Loucy (cell line): Measurements from ENCODE around the gene C5orf15.

Experiments used
- EZH2phosphoT487 ChIP-seq: fragments of 200-600 bp; IDR thresholded peaks from 2 replicates; pipeline ENCODE4 v1.6.1; 2018; ENCODE audit warnings: antibody characterized with exemption, mild to moderate bottlenecking, moderate library complexity, borderline replicate concordance
- TF ChIP-seq, protein P1 (sequence below): fragments of 200-600 bp; sonication (generic); conservative IDR thresholded peaks from 2 replicates; pipeline ENCODE4 v1.5.1; 2014; ENCODE audit warnings: mild to moderate bottlenecking, antibody characterized with exemption, low read length

DNA sequence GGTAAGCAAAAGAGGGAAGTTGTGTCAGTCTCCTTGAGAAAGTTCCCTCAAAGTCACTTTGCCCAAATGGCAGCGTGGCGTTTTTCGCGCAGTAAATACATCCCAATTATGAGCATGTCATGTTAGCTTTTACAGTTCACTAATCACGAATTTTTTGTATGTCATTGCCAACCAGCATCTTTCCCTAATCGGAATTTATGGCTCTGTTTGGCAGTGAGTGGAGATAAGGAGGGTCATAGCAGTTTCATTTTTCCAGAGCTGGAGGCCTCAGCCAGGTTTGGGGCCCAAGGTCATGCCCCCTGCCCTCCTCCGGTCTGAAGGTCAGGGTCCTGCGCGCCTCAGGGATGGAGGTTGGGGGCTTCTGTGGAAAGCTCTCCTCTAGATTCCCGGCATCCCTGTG, 50.1 kb downstream of the C5orf15 start:
- TF ChIP-seq, protein P1, sequence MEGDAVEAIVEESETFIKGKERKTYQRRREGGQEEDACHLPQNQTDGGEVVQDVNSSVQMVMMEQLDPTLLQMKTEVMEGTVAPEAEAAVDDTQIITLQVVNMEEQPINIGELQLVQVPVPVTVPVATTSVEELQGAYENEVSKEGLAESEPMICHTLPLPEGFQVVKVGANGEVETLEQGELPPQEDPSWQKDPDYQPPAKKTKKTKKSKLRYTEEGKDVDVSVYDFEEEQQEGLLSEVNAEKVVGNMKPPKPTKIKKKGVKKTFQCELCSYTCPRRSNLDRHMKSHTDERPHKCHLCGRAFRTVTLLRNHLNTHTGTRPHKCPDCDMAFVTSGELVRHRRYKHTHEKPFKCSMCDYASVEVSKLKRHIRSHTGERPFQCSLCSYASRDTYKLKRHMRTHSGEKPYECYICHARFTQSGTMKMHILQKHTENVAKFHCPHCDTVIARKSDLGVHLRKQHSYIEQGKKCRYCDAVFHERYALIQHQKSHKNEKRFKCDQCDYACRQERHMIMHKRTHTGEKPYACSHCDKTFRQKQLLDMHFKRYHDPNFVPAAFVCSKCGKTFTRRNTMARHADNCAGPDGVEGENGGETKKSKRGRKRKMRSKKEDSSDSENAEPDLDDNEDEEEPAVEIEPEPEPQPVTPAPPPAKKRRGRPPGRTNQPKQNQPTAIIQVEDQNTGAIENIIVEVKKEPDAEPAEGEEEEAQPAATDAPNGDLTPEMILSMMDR = no peak
- no peak for TF ChIP-seq EZH2phosphoT487
